ENCODE results near the gene SLC2A4.

DNA sequence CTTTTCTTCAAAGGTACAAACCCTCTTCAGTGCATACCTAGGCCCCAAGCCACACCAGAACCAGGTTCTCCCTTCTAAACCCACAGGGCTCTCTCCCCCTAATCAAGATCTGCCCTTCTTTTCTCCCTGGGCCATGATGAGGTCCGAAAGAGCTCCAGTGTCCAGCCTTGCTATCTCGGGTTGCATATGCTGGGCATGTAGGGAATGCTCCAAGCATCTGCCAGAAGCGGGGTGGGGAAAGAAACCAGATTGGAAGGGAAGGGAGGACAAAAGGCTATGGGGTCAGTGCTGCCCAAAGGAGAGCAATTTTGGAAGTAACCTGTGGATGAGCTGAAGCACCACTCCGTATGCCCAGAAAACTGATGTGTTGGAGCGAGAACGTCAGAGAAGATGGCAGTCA lies 32.3 kb upstream of the SLC2A4 start:
- TF ChIP-seq CTCF (IDR thresholded peaks at IDR 0.05; ENCODE audit: insufficient read depth, low read depth, low read length) (no peak), EZH2 (IDR thresholded peaks at IDR 0.05; ENCODE audit: insufficient read depth, low read length) (no peak)

All from astrocyte (in vitro differentiated cells and primary cell).